Central memory CD8-positive, alpha-beta T cell (primary cell): Measurements from ENCODE around the gene DCDC2B.
"Not testable (repeated sequence)": the region's sequence is repeated elsewhere in the genome, so short reads cannot be mapped to it uniquely, and the experiment has no call there.

Experiments
- ATAC-seq: fragments of 150-1000 bp; cut with Tn5 transposase; replicated peaks from 2 replicates; pipeline ENCODE4 v1.10.0; 2022; ENCODE audit warnings: mild to moderate bottlenecking, moderate FRiP score, moderate number of reproducible peaks; ENCODE audit not compliant: poor library complexity, severe bottlenecking; ENCODE audit errors: extremely low read depth
- DNase-seq, 2 donors: peaks; one replicate each; pipeline ENCODE4 v3.0.0; 2021; ENCODE audit warnings: low spot score in 2 of 2
- H3K27ac Mint-ChIP-seq: one replicate; pipeline ENCODE4 v1.8.0; 2022; ENCODE audit warnings: low read depth, mild to moderate bottlenecking, moderate library complexity, mixed read lengths
- H3K27me3 Mint-ChIP-seq: one replicate; pipeline ENCODE4 v1.8.0; 2022; ENCODE audit warnings: mixed read lengths
- H3K36me3 Mint-ChIP-seq: one replicate; pipeline ENCODE4 v1.8.0; 2022; ENCODE audit warnings: mild to moderate bottlenecking, moderate library complexity, mixed read lengths; ENCODE audit not compliant: insufficient read depth
- H3K4me1 Mint-ChIP-seq: one replicate; pipeline ENCODE4 v1.8.0; 2022; ENCODE audit warnings: mixed read lengths
- H3K4me3 Mint-ChIP-seq: one replicate; pipeline ENCODE4 v1.8.0; 2022; ENCODE audit warnings: mild to moderate bottlenecking, moderate library complexity, mixed read lengths
- H3K9me3 Mint-ChIP-seq: one replicate; pipeline ENCODE4 v1.8.0; 2022; ENCODE audit warnings: mixed read lengths

Gene DCDC2B

GRCh38 chr1:32256473-32257226 is 47.8 kb downstream of the DCDC2B start:
- Mint-ChIP-seq H3K27ac (peak overlapping the region; percentile 90), H3K4me3 (peak overlapping the region; percentile 97), H3K4me1 (peaks cover 46% of the 10 kb centered on the region), H3K27me3 (no peaks in the 10 kb centered on the region), H3K36me3 (peaks cover 62% of the 10 kb centered on the region), H3K9me3 (no peaks in the 10 kb centered on the region)
- DNase-seq (no peak), ATAC-seq (no peak)

DNA sequence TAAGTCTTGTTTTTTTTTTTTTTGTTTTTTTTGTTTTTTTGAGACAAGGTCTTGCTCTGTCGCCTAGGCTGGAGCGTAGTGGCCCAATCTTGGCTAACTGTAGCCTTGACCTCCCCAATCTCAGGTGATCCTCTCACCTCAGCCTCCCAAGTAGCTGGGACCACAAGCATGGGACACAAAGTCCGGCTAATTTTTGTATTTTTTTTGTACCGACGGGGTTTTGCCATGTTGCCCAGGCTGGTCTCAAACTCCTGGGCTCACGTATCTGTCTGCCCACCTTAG is 48.3 kb downstream of the DCDC2B start:
- Mint-ChIP-seq H3K27ac (peak overlapping the region; percentile 90), H3K27me3 (no peaks in the 10 kb centered on the region), H3K4me3 (peak overlapping the region; percentile 97), H3K9me3 (no peaks in the 10 kb centered on the region), H3K36me3 (peaks cover 58% of the 10 kb centered on the region), H3K4me1 (peaks cover 41% of the 10 kb centered on the region)
- ATAC-seq (no peak), DNase-seq (no peak)

DNA sequence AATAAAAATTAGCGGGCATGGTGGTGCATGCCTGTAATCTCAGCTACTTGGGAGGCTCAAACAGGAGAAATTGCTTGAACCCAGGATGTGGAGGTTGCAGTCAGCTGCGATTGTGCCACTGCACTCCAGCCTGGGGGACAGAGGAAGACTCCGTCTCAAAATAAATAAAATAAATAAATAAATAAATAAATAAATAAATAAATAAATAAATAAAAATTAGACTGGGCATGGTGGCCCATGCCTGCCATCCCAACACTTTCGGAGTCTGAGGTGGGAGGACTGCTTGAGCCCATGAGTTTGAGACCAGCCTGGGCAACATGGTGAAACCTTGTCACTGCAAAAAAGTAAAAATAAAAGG is 54.3 kb downstream of the DCDC2B start:
- ATAC-seq, H3K27me3 Mint-ChIP-seq, H3K9me3 Mint-ChIP-seq, DNase-seq: not testable (repeated sequence)
- Mint-ChIP-seq H3K4me3 (peak overlapping the region; percentile 51), H3K4me1 (peaks cover 43% of the 10 kb centered on the region), H3K27ac (peak overlapping the region; percentile 91), H3K36me3 (peaks cover 52% of the 10 kb centered on the region)

DNA sequence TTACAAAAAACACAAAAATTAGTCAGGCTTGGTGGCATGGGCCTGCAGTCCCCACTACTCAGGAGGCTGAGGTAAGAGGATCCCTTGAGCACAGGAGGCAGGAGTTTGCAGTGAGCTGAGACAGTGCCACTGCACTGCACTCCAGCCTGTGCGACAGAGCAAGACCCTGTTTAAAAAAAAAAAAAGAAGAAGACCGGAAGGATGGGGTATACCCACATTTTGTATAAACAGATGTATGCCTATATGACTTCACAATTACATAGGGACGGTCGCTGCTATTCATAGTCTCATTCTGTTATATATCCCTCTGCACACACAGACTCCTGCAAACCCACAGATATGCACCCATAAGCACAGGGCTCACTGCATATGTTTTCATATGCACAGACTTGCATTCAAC is 54.9 kb downstream of the DCDC2B start:
- ATAC-seq (peak; percentile 91), DNase-seq (no peak)
- H3K4me3 Mint-ChIP-seq = peak overlapping the region; percentile 70
- H3K4me1 Mint-ChIP-seq = peaks cover 45% of the 10 kb centered on the region
- H3K27me3 Mint-ChIP-seq = no peaks in the 10 kb centered on the region
- H3K36me3 Mint-ChIP-seq = peaks cover 47% of the 10 kb centered on the region
- H3K27ac Mint-ChIP-seq = peak overlapping the region; percentile 91
- H3K9me3 Mint-ChIP-seq = no peaks in the 10 kb centered on the region
